Ascending aorta (tissue), 2 donors: ENCODE measurements around the gene SFTPB. TPM values are rescaled to one million over a fixed set of nuclear protein-coding genes. Genes with fewer than 3 reads are reported as not detected.
A peak's percentile ranks its signal among the peaks of the same experiment; 100 is the strongest.
"Not testable (repeated sequence)": the region's sequence is repeated elsewhere in the genome, so short reads cannot be mapped to it uniquely, and the experiment has no call there.

Experiments used
- DNase-seq, 2 donors: peaks; one replicate each; pipeline ENCODE4 v3.0.0-alpha.2; 2019; ENCODE audit warnings: low spot score in 2 of 2
- H3K27ac ChIP-seq, 2 donors: fragments of 200-600 bp; sonication (generic); one replicate each; pipeline ENCODE4 v1.5.1; 2016 to 2017; ENCODE audit warnings: mild to moderate bottlenecking in 1 of 2
- H3K27me3 ChIP-seq: fragments of 200-600 bp; sonication (generic); one replicate; pipeline ENCODE4 v1.5.1; 2017
- H3K36me3 ChIP-seq, 2 donors: fragments of 200-600 bp; sonication (generic); one replicate each; pipeline ENCODE4 v1.5.1; 2016
- H3K4me1 ChIP-seq, 2 donors: fragments of 200-600 bp; sonication (generic); one replicate each; pipeline ENCODE4 v1.5.1; 2016 to 2017; ENCODE audit warnings: mild to moderate bottlenecking in 1 of 2
- H3K4me3 ChIP-seq, 2 donors: fragments of 200-600 bp; sonication (generic); one replicate each; pipeline ENCODE4 v1.5.1; 2016 to 2017; ENCODE audit warnings: mild to moderate bottlenecking in 1 of 2
- H3K9me3 ChIP-seq, 2 donors: fragments of 200-600 bp; sonication (generic); one replicate each; pipeline ENCODE4 v1.5.1; 2016
- CTCF ChIP-seq, 3 experiments: fragments of 200-600 bp in 2 of 3; fragments of 450-650 bp in 1 of 3; sonication (generic) in 2 of 3; IDR thresholded peaks; one replicate each; pipeline ENCODE4 v1.5.1; 2016 to 2019; ENCODE audit warnings: antibody characterized with exemption in 3 of 3, mild to moderate bottlenecking in 1 of 3, moderate library complexity in 1 of 3
- intact Hi-C: fragments of 100-400 bp; cut with DNase I; formaldehyde crosslinking; loops from one replicate; pipeline ENCODE4 v1.15.1; 2023
- total RNA-seq: library from RNA; depleted of rRNA; stranded (reverse); fragments of >200 nt; gene quantifications from one replicate; pipeline ENCODE4 v1.1.0, GENCODE V29; 2016

The SFTPB gene
- total RNA-seq, 1 donor from 2014 or later = not detected

GRCh38 chr2:85662899-85663593 is 5.0 kb downstream of the SFTPB start:
- DNase-seq = peak in 1 of 2 donors; percentile 82
- peak overlapping the region; percentile 36 to 42 for H3K27ac ChIP-seq
- no peak for TF ChIP-seq CTCF (IDR thresholded peaks at IDR 0.05)
- H3K4me1 ChIP-seq = peaks cover 3% of the 10 kb centered on the region in 2 donors
- H3K9me3 ChIP-seq = no peaks in the 10 kb centered on the region
- H3K36me3 ChIP-seq = peaks cover 0 to 5% of the 10 kb centered on the region in 2 donors
- no peaks in the 10 kb centered on the region for H3K27me3 ChIP-seq
- no peak overlapping the region for H3K4me3 ChIP-seq
- intact Hi-C loops = no loop called here

- Histone ChIP-seq H3K4me3 (no peak overlapping the region), H3K4me1 (peaks cover 3% of the 10 kb centered on the region in 2 donors), H3K36me3 (peaks cover 4 to 5% of the 10 kb centered on the region in 2 donors), H3K9me3 (no peaks in the 10 kb centered on the region), H3K27me3 (no peaks in the 10 kb centered on the region), H3K27ac (peak overlapping the region in 1 of 2 donors; percentile 25)
- no peak for DNase-seq
- intact Hi-C loops = no loop called here
- no peak for TF ChIP-seq CTCF (IDR thresholded peaks at IDR 0.05)
Observed at GRCh38 chr2:85661139-85661858, 6.7 kb downstream of the SFTPB start.

GRCh38 chr2:85660725-85661124 is 7.3 kb downstream of the SFTPB start:
- no peaks in the 10 kb centered on the region for H3K27me3 ChIP-seq
- H3K36me3 ChIP-seq = peaks cover 5 to 8% of the 10 kb centered on the region in 2 donors
- H3K27ac ChIP-seq = no peak overlapping the region
- no peak for DNase-seq
- H3K4me1 ChIP-seq = peaks cover 3% of the 10 kb centered on the region in 2 donors
- TF ChIP-seq CTCF (IDR thresholded peaks at IDR 0.05) = no peak
- H3K4me3 ChIP-seq = no peak overlapping the region
- intact Hi-C loops = no loop called here
- H3K9me3 ChIP-seq = no peaks in the 10 kb centered on the region

- H3K4me3 ChIP-seq, H3K36me3 ChIP-seq, H3K9me3 ChIP-seq, H3K27ac ChIP-seq, H3K27me3 ChIP-seq, DNase-seq, intact Hi-C loops, H3K4me1 ChIP-seq: not testable (repeated sequence)
Observed at GRCh38 chr2:85660301-85660700, 7.7 kb downstream of the SFTPB start.

- TF ChIP-seq CTCF (IDR thresholded peaks at IDR 0.05) = no peak
- H3K27me3 ChIP-seq = no peaks in the 10 kb centered on the region
- no peak overlapping the region for H3K27ac ChIP-seq
- no peak overlapping the region for H3K4me3 ChIP-seq
- no peaks in the 10 kb centered on the region for H3K9me3 ChIP-seq
- no peak for DNase-seq
- peaks cover 5 to 8% of the 10 kb centered on the region in 2 donors for H3K36me3 ChIP-seq
- H3K4me1 ChIP-seq = peaks cover 3% of the 10 kb centered on the region in 2 donors
- intact Hi-C loops = no loop called here
Observed at GRCh38 chr2:85659324-85659981, 8.5 kb downstream of the SFTPB start.

- H3K27ac ChIP-seq, intact Hi-C loops, H3K9me3 ChIP-seq, H3K27me3 ChIP-seq, DNase-seq, H3K4me3 ChIP-seq, H3K4me1 ChIP-seq: not testable (repeated sequence)
- peaks cover 5 to 14% of the 10 kb centered on the region in 2 donors for H3K36me3 ChIP-seq
Observed at GRCh38 chr2:85657399-85657798, 10.6 kb downstream of the SFTPB start.
